NCI-H82 treated with DMSO at 0.1 percent for 48 hours (cell line): ENCODE data around the gene MYLK.
"Not testable (repeated sequence)": the region's sequence is repeated elsewhere in the genome, so short reads cannot be mapped to it uniquely, and the experiment has no call there.

Experiments
- DNase-seq: peaks from one replicate; lab custom pipeline; 2025; ENCODE audit not compliant: unreplicated experiment; lab: John Stamatoyannopoulos, UW

Gene MYLK

DNA sequence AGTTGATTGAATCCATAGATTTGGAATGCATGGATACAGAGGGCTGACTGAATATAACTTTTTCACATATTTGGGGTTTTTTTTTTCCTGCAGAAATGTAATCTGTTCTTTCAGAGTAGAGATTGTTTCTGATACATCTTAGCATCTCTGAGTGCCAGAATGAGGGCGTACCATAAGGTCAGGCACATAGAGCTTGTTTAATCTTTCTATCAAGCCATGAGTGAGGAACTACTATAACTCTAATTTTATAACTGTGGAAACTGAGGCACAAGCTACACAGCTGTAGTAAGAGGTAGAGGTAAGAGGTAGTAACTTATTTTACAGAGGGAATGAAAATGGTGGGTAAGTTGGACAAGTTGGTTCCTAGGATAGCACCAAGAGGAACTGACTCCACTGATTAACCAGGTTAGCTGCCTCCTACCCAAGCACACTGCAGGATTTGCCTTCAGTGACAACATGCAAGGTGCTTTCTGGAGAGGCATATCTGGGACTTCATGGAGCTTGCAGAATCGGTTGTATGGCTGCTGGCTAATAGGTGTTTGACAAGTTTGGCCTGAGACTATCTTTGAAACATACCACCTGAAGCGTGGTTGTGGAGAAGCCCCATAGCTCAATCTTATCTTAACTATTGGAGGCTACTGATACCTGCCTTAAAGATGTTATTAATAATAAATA lies 275.7 kb downstream of the MYLK start:
- DNase-seq, result no peak

DNA sequence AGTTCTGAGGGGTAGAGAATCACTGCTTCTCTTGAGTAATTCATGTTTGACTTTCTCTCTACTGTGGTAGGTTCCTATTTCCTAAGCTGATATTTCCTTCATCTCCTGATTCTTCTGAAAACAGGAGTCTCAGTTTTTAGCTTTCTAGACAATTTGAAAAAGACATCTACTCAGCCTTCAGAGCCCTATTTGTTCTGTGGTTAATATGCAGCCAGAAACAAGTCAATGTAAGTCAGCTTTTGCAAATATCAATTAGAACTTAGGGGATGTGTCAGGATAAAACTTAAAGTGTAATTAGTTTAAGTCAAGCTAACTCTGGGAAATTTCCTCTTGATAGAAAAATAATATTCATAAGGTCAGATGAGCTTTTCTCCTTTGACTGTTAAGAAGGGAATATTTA lies 277.6 kb downstream of the MYLK start:
- DNase-seq, result no peak

DNA sequence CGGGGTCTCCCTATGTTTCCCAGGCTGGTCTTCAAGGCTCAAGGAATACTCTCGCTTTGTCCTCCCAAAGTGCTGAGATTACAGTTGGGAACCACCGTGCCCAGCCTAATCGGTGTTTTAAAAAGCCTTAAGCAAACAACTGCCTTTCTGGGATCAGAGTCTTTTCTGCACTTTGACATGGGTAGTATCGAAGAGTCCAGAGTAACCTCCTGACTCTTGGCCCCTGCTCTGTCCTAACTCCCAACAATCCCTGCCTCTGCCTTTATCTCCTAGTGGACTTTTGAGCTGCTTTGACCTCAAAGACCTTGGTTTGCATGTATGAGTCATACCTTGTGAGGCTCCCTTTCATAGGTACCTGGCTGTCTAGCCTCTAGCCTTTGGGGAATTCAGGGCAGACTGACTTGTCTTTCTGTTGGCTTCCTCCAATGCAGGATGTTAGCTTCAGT lies 278.3 kb downstream of the MYLK start:
- no peak for DNase-seq

DNA sequence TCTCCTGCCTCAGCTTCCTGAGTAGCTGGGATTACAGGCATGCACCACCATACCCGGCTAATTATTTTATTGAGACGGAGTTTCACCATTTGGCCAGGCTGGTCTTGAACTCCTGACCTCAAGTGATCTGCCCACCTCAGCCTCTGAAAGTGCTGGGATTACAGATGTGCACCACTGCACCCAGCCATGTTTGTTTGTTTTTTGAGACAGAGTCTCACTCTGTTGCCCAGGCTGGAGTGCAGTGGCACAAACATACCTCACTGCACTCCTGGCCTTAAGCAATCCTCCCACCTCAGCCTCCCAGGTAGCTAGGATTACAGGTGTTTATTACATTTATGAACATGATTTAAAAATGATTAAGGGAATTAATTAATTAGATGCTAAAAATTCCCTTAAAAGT lies 281.0 kb downstream of the MYLK start:
- DNase-seq, result not testable (repeated sequence)

DNA sequence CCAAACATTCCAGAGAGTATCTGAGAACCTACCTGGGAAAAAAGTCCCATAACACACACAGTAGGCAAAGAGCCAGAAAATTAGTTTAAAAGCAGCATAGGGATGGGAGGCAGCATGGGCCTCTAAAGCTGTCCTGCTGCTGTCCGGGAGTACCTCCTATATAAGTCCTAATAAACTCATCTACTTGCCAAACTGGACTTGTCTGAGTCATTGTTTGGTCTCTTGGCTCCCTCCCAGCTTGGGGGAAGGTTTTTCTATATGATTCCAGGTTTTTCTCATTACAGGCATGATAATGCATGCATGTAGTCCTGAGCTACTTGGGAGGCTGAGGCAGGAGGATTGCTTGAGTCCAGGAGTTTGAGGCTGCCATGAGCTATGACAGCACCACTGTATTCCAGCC lies 281.8 kb downstream of the MYLK start:
- DNase-seq, result no peak

DNA sequence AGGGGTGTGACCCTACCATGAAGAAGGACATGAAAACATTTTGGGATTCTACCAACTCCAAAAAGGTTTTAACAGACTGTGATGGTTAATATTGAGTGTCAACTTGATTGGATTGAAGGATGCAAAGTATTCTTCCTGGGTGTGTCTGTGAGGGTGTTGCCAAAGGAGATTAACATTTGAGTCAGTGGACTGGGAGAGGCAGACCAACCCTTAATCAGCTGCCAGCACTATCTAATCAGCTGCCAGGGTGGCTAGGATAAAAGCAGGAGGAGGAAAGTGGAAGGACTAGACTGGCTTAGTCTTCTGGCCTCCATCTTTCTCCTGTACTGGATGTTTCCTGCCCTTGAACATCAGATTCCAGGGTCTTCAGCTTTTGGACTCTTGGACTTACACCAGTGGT lies 283.3 kb downstream of the MYLK start:
- peak; percentile 66 for DNase-seq

DNA sequence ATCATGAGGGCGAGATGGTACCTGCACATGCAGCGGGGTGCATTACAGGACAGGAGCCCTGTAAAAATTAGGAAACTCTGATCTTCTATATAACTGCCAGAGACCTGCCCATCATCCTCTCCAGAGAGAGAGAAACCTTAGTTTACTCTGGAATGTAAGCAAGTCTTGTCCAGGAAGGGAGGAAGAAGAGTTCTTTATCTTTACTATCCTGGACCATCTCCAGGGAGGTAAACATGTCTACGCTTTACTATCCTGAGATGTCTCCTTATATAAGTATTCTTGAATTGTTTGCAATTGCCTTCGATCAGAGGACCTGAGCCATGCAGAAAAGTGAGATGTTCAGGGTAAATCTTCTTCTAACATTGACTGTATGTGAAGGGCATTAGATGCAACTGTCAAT lies 286.6 kb downstream of the MYLK start:
- DNase-seq, result no peak

DNA sequence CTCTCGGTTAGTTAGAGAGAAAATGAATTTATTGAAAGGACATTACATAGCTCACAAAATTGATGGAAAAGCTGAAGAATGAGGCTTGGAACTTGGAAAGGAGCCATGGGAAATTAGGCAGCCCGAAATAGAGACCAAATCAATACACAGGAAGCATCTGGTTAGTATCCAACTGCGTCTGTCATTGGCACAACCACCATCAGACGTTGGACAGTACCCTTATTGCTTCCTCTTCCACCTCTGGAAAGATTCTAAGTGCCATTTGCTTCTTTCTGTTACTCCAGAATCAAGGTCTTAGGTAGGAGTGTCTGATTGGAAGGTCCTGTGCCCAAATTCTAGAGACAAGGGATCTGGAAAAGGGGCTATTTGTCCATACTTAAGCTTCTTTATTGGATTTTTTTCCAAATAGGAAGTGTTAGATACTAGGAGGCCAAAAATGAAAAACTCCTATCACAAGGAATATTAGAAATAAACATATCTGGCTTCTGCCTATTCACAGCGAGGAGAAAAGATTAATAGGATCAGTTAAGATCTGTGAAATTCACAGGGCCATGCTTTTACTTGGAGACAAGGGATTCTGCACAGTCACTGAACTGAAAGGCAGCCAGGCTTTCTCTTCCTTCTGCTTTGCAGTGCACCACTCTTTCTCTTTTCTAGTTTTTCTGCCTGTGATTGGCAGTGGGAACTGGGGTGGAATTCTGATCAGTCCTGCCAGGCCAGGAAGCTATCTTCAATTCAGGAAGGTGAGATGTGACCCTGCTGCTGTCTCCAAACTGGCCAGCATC lies 288.5 kb downstream of the MYLK start:
- no peak for DNase-seq

DNA sequence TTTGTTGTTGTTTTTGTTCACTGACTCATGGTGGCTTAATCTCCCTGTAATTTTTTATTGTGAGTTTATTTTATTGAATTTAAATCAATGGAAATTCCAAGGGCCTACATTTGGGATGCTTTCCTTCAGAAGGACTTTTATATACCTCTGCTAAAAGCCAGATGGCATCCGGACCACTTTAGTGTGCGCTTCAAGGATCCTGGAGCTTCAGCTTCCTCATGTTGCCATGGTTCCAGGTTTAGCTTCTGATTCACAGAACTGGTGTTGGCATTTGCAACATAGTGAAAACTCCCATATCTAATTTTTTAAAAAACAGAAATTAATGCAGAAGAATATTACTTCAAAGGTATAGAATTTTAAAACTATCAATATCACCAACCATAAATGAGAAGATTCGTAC lies 290.8 kb downstream of the MYLK start:
- DNase-seq, result no peak

DNA sequence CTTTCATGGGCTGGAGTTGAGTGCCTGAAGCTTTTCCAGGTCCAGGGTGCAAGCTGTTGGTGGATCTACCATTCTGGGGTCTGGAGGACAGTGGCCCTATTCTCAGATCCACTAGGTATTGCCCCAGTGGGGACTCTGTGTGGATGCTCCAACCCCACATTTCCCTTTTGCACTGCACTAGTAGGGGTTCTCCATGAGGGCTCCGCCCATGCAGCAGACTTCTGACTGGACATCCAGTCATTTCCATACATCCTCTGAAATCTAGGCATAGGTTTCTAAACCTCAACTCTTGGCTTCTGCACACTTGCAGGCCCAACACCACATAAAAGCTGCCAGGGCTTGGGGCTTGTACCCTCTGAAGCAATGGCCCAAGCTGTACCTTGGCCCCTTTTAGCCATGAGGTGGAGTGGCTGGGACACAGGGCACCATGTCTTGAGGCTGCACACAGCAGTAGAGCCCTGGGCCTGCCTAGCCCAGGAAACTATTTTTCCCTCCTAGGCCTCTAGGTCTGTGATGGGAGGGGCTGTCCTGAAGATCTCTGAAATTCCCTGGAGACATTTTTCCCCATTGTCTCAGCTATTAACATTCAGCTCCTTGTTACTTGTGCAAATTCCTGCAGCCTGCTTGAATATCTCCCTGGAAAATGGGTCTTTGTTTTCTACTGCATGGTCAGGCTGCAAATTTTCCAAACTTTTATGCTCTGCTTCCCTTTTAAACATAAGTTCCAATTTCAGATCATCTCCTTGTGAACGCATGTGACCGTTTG lies 293.3 kb downstream of the MYLK start:
- no peak for DNase-seq

DNA sequence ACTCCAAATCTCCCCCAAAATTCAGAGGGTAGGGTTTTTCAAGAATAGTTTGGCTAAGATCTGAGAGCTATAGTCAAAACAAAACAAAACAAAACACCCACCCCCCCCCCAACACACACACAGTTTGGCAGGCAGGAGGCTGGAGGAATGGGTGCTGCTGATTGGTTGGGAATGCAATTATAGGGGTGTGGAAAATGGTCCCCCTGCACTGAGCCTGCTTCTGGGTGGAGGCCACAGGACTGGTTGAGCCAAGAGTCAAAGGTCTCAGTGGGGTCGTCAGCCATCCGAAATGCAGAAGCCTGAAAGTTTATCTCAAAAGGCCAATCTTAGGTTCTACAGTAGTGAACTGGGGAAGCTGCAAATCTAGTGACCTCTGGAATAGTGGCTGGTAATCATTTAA lies 296.7 kb downstream of the MYLK start:
- DNase-seq, result no peak

DNA sequence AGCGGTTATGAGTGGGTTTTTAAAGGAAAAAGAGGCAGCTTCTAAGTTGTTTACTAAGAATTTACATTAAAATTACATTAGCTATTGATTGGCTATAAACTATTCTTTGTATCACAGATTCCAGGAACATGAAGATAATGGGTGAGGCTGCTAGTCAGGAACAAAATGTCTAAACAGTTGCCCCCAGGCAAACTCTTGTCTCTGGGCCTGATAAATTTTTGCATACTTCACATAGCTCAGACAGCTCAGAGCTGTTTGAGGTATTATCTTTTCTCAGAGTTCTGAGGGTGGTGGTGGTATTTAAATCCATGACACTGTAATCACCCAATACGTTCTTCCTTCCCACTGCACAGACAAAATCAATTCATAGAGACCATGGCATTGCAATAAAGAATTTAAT lies 297.2 kb downstream of the MYLK start:
- DNase-seq, result no peak

DNA sequence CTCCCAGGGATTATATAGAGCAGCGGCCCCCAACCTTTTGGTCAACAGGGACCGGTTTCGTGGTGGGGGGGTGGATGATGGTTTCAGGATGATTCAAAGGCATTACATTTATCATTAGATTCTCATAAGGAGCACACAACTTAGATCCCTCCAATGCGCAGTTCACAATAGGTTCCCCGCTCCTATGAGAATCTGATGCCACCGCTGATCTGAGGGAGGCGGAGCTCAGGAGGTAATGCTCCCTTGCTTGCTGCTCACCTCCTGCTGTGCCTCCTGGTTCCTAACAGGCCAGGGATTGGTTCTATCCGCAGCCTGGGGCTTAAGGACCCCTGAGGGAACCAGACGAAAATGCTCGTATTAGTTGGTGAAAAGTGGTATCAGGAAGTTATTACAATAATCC lies 298.0 kb downstream of the MYLK start:
- DNase-seq, result peak; percentile 50

DNA sequence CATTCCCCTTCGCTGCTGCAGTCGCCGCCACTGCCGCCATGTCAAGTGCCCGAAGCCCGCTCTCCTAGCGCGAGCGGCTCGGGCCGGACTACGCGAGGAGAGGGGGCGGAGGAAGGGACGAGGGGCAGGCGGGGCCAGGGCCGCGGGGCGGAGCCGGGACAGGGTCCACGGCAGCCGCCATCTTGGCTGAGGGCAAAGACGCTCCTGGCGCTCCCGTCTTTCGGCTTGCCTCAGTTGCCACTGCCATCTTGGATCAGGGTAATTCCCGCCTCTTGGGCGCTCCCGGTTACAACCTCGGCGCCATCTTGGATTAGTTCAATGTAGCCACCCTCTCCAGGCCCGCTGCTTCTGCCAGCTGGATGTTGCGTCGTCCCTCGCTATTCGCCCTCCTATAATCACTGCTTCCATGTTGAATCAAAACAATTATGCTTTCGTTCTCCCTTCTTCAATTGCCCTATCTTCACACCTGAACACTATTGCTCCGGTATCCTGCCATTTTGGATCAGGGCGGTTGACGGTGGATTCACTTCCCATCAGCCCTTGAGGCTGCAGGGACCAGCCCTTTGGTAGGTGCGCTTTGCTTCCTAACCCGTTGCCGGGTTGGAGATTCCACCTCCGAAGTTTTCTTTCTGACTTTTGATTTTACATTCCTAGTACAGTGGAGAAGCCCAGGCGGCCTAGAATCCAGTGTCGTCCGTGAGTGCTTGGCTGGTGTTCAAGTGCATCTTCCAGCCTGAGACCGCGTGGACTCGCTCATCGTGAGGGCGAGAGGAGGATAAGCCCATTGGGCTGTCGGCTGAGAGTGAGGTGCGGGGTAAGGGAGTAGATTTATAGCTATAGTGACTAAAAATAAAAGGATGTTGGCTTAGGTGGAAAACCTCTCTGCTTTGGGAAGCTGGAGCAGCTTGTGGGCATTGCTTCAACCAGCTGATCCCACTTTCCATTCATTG lies 298.9 kb downstream of the MYLK start, which contains the start of gene HACD2:
TSS of gene HACD2 (minus strand) at position 66 of the 950 bp plus-strand sequence. CDS start at position 40, 26 bp downstream.
- peak; percentile 94 for DNase-seq

DNA sequence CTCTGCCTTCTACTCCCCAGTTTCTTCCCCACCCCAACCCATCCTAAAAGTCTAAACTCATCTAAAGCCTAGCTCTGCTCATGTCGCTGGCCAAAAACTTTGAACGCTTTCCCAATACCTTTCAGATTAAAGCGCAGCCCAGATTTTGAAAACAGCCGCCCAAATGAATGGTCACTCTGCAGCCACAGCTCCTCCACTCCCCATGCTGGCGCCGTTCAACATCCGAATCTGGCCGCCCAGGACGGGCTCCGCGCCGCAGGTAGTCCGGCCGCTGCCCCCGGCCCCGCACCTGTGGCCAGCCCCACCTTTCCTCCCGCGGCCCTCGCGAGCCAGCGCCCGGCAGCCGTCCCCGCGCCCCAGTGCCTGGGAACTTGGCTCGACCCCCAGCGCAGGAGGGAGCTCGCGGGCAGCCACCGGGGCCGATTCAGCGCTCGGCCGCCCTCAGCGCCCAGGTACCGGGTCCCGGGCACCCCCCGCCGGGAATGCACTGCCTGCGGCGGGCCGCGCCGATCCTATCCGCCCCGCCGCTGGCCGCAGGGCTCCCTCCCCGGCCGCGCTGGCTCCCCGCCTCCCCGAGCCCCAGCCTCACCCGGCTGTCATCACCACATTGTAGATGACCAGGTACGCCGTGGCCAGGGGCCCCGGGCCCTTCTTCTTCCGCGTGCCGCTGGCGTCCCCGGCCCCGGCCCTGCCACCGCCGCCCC lies 299.7 kb downstream of the MYLK start:
- DNase-seq, result no peak

DNA sequence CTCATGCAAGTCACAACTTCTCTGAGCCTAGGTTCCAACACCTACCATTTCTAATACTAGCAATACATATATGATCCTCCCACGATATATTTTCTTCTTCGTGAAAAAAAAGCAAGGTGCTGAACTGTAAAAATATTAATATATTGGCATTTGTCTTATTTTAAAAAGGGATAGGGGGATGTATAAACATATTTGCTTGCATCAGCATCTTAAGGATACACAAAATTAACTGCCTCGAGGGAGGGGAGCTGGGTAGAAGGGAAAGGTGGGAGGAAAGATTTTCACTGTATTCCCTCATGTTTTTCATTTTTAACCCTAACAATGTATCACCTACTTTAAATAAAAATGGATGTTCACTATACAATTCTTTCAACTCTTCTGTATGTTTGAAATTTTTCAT lies 300.6 kb downstream of the MYLK start:
- DNase-seq, result no peak

DNA sequence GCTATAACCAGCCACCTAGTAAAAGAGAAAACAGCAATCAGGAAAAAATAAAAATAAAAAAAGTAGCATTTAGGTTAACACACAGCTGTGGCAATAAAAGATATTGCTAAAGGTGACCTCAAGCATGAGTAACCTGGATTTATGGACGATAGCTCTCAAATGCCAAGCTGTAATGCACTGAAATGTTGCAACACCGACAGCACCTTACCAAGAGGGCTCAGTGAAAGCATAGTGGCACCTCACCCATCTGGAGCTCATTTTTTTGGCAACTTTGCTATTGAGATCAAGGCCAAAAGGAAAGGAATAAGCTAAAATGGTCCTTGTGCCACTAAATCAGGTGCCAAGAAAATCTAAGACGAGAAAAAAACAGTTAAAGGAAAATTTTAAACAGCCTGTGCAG lies 301.8 kb downstream of the MYLK start:
- DNase-seq, result no peak

DNA sequence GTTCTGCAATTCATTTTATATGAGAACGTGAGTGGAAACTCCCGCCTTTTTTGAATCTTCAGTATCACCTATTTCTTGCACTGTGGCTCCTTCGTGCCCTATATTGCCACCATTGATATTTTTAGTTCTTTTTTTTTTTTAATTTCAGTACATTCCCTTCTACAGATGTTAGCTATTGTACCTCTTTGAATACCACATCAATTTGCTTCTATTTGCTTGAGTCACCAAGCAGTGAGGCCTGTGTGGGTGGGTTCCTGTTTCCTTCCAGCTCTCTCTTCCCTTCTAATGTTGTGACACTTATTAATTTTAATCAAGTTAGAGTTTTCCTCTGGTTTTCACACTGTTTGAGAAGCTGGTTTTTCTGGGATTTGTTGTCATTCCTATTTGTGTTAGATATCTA lies 308.0 kb downstream of the MYLK start:
- no peak for DNase-seq

DNA sequence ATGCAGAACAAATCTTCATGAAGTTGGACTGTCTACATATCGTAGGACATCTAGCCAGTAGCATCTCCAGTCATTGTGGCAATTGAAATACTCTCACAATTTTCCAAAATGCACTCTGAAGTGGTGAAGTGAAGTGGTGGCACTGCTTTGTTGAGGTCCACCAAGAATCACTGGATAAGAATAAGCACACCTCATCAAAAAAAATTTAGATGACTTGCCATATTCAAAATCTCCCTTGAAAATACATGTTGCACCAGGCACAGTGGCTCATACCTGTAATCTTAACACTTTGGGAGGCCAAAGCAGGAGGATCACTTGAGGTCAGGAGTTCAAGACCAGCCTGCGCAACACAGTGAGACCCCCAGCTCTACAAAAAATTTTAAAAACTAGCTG lies 312.2 kb downstream of the MYLK start:
- DNase-seq, result no peak
